ENCODE measurements around the gene MPPED1.

Gene MPPED1

DNA sequence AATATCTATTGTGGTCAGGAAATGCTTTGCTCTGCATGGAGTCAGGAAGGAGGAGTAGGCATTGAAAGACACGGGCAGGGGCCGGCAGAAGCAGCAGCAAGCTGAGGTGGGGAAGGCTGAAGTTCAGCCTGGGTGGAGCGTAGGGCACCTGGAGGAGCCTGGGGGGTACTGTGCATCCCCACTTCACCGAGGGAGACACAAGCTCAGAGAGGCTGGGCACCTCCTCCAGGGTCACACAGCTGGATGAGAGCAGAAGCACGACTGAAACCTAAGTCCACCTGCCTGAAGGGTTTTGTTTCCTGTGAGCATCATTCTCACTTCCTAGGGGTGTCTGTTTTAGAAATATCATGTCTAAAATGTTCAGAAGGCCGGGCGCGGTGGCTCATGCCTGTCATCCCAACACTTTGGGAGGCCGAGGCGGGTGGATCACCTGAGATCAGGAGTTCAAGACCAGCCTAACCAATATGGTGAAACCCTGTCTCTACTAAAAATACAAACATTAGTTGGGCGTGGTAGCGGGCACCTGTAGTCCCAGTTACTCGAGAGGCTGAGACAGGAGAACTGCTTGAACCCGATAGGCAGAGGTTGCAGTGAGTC is 138.3 kb downstream of the MPPED1 start:
- Histone ChIP-seq H3K36me3 (ENCODE audit: control insufficient read depth in 1 of 2, insufficient read depth in 2 of 2, low read depth in 1 of 2, low read length in 2 of 2) (no peaks in the 10 kb centered on the region), H3K4me3 (ENCODE audit: insufficient read depth in 1 of 2, low read depth in 1 of 2, low read length in 2 of 2) (no peak overlapping the region), H3K9me3 (ENCODE audit: control insufficient read depth, low read length) (no peaks in the 10 kb centered on the region), H3K9ac (ENCODE audit: low read length) (no peak overlapping the region), H2BK15ac (ENCODE audit: low read depth, poor library complexity, severe bottlenecking) (no peak overlapping the region), H3K4me1 (ENCODE audit: control insufficient read depth, insufficient read depth, low read depth, low read length) (no peaks in the 10 kb centered on the region), H2AFZ (ENCODE audit: low read depth, low read length) (no peak overlapping the region), H4K8ac (ENCODE audit: low read length) (no peak overlapping the region), H3K4me2 (ENCODE audit: low read length, poor library complexity, severe bottlenecking) (no peak overlapping the region), H2AK5ac (ENCODE audit: low read length, severe bottlenecking) (no peak overlapping the region), H3K79me1 (replicated peaks; ENCODE audit: low read length, poor library complexity, severe bottlenecking) (no peaks in the 10 kb centered on the region), H2BK5ac (ENCODE audit: low read depth, low read length, poor library complexity, severe bottlenecking) (no peak overlapping the region), H2BK12ac (ENCODE audit: low read length in 2 of 2) (no peak overlapping the region), H3K14ac (ENCODE audit: low read length in 2 of 2) (no peak overlapping the region), H3K23ac (ENCODE audit: low read length in 2 of 2) (no peak overlapping the region), H3K4ac (ENCODE audit: low read depth in 1 of 2, low read length in 2 of 2) (no peak overlapping the region), H3K27me3 (ENCODE audit: control insufficient read depth in 1 of 2, insufficient read depth in 1 of 2, low read length in 2 of 2) (no peaks in the 10 kb centered on the region), H2BK120ac (ENCODE audit: low read depth, low read length) (no peak overlapping the region), H3K18ac (ENCODE audit: low read depth in 1 of 2, low read length in 2 of 2) (no peak overlapping the region), H3K27ac (ENCODE audit: low read length, poor library complexity, severe bottlenecking) (no peak overlapping the region), H4K91ac (ENCODE audit: low read length) (no peak overlapping the region)
- 73% methylated on average over 14 of the region's 14 CpGs for WGBS
- DNase-seq: no peak

DNA sequence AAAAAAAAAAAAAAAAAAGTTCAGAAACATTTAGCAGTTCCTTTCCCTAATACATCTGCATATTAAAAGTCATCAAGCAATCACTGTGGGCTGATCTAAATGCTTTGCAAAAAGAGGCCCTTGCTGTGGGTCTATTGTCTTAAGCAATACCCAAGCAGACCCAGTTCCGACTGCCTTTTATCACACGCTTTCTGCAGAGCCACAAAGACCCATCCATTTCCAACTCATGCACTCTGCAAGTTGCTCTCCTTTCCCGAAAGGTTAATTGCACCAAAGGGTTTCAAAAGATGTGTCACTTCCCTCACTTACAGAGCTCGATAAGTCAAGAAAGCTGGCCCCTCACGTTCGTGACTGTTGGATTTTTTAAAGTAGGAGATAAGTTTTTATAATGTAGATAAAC is 138.9 kb downstream of the MPPED1 start:
- no peak overlapping the region for H3K4me2 ChIP-seq (ENCODE audit: low read length, poor library complexity, severe bottlenecking)
- no peak overlapping the region for H3K27ac ChIP-seq (ENCODE audit: low read length, poor library complexity, severe bottlenecking)
- no peaks in the 10 kb centered on the region for H3K4me1 ChIP-seq (ENCODE audit: control insufficient read depth, insufficient read depth, low read depth, low read length)
- WGBS: 73% methylated on average over 6 of the region's 6 CpGs
- no peak for DNase-seq
- H2BK15ac ChIP-seq (ENCODE audit: low read depth, poor library complexity, severe bottlenecking): no peak overlapping the region
- no peaks in the 10 kb centered on the region for H3K36me3 ChIP-seq (ENCODE audit: control insufficient read depth in 1 of 2, insufficient read depth in 2 of 2, low read depth in 1 of 2, low read length in 2 of 2)
- H3K23ac ChIP-seq (ENCODE audit: low read length in 2 of 2): no peak overlapping the region
- no peak overlapping the region for H2AK5ac ChIP-seq (ENCODE audit: low read length, severe bottlenecking)
- no peak overlapping the region for H2AFZ ChIP-seq (ENCODE audit: low read depth, low read length)
- H3K18ac ChIP-seq (ENCODE audit: low read depth in 1 of 2, low read length in 2 of 2): no peak overlapping the region
- no peak overlapping the region for H3K4me3 ChIP-seq (ENCODE audit: insufficient read depth in 1 of 2, low read depth in 1 of 2, low read length in 2 of 2)
- no peaks in the 10 kb centered on the region for H3K79me1 ChIP-seq (replicated peaks; ENCODE audit: low read length, poor library complexity, severe bottlenecking)
- H4K91ac ChIP-seq (ENCODE audit: low read length): no peak overlapping the region
- H3K9ac ChIP-seq (ENCODE audit: low read length): no peak overlapping the region
- H2BK120ac ChIP-seq (ENCODE audit: low read depth, low read length): no peak overlapping the region
- H3K14ac ChIP-seq (ENCODE audit: low read length in 2 of 2): no peak overlapping the region
- no peak overlapping the region for H2BK12ac ChIP-seq (ENCODE audit: low read length in 2 of 2)
- peaks cover 2% of the 10 kb centered on the region for H3K9me3 ChIP-seq (ENCODE audit: control insufficient read depth, low read length)
- no peak overlapping the region for H2BK5ac ChIP-seq (ENCODE audit: low read depth, low read length, poor library complexity, severe bottlenecking)
- H4K8ac ChIP-seq (ENCODE audit: low read length): no peak overlapping the region
- H3K4ac ChIP-seq (ENCODE audit: low read depth in 1 of 2, low read length in 2 of 2): no peak overlapping the region
- no peaks in the 10 kb centered on the region for H3K27me3 ChIP-seq (ENCODE audit: control insufficient read depth in 1 of 2, insufficient read depth in 1 of 2, low read length in 2 of 2)

DNA sequence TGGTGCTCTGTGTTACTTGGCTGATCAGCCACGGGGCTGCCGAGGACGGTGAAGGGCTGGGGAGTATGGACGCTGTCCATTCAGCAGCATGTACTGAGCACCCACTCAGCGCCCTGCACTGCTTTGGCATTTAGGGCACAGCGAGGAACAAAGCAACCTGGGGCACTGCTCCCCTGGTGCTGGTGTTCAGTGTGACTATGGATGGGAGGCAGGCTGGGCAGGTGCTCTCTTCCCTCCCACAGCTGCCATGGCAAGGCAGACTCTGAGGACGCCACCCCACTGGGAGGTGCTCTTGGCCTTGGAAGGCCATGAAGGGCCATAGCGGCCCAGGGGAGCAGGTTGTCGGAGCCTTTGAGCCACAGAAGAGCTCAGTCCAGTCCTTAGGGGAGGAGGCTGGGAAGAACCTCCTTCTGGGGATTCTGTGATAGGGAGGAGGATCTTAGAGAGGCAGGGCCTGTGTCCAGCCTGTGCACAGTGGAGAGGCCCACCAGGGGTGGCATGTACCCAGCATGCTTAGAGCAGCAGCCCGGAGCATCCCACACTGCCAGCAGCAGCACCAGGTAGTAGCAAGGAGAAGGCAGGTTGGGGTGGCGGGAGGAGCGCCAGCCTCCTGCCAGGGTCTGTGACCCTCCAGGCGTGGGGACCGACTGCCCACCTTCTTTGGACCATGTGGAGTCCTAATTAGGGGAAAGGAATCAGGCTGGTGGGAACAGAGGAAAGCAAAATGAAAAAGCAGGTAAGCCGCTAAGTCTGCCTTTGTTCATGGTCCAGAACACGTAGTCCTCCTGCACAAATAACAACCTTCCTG is 141.8 kb downstream of the MPPED1 start:
- no peak overlapping the region for H4K8ac ChIP-seq (ENCODE audit: low read length)

DNA sequence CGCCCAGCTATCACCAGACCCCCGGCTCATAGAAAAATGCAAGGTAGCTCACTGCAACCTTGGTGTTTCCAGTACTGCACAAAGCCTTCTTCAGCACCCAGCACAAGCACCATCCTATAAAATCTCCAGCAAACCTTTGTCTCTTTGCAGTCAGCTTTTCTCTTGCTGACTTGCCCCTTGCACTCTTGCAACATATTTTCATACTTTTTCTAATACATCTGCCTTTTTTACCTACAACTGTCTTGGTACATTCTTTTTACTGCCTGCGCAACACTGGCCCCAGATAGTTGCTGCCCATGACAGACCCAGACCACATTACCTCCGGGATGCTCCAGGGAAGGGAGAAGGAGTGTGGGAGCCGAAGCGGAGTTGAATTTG is 142.4 kb downstream of the MPPED1 start:
- Histone ChIP-seq H3K9me3 (ENCODE audit: control insufficient read depth, low read length) (peaks cover 10% of the 10 kb centered on the region), H2BK15ac (ENCODE audit: low read depth, poor library complexity, severe bottlenecking) (no peak overlapping the region), H3K14ac (ENCODE audit: low read length in 2 of 2) (no peak overlapping the region), H3K4me3 (ENCODE audit: insufficient read depth in 1 of 2, low read depth in 1 of 2, low read length in 2 of 2) (no peak overlapping the region), H3K23ac (ENCODE audit: low read length in 2 of 2) (no peak overlapping the region), H3K27ac (ENCODE audit: low read length, poor library complexity, severe bottlenecking) (no peak overlapping the region), H3K9ac (ENCODE audit: low read length) (no peak overlapping the region), H3K4ac (ENCODE audit: low read depth in 1 of 2, low read length in 2 of 2) (no peak overlapping the region), H2AFZ (ENCODE audit: low read depth, low read length) (no peak overlapping the region), H2BK12ac (ENCODE audit: low read length in 2 of 2) (no peak overlapping the region), H3K4me1 (ENCODE audit: control insufficient read depth, insufficient read depth, low read depth, low read length) (no peaks in the 10 kb centered on the region), H3K79me1 (replicated peaks; ENCODE audit: low read length, poor library complexity, severe bottlenecking) (no peaks in the 10 kb centered on the region), H3K4me2 (ENCODE audit: low read length, poor library complexity, severe bottlenecking) (no peak overlapping the region), H4K8ac (ENCODE audit: low read length) (no peak overlapping the region), H3K36me3 (ENCODE audit: control insufficient read depth in 1 of 2, insufficient read depth in 2 of 2, low read depth in 1 of 2, low read length in 2 of 2) (no peaks in the 10 kb centered on the region), H4K91ac (ENCODE audit: low read length) (no peak overlapping the region), H3K18ac (ENCODE audit: low read depth in 1 of 2, low read length in 2 of 2) (no peak overlapping the region), H3K27me3 (ENCODE audit: control insufficient read depth in 1 of 2, insufficient read depth in 1 of 2, low read length in 2 of 2) (no peaks in the 10 kb centered on the region), H2BK5ac (ENCODE audit: low read depth, low read length, poor library complexity, severe bottlenecking) (no peak overlapping the region), H2BK120ac (ENCODE audit: low read depth, low read length) (no peak overlapping the region), H2AK5ac (ENCODE audit: low read length, severe bottlenecking) (no peak overlapping the region)
- DNase-seq: no peak
- 73% methylated on average over 2 of the region's 6 CpGs for WGBS

More for the DNA sequence above, 141.8 kb downstream of the MPPED1 start:
- no peak overlapping the region for H2AFZ ChIP-seq (ENCODE audit: low read depth, low read length)
- H2BK15ac ChIP-seq (ENCODE audit: low read depth, poor library complexity, severe bottlenecking): no peak overlapping the region
- H4K91ac ChIP-seq (ENCODE audit: low read length): no peak overlapping the region
- 82% methylated on average over 16 of the region's 16 CpGs for WGBS
- H3K9ac ChIP-seq (ENCODE audit: low read length): no peak overlapping the region
- DNase-seq: no peak
- H3K14ac ChIP-seq (ENCODE audit: low read length in 2 of 2): no peak overlapping the region
- H3K4ac ChIP-seq (ENCODE audit: low read depth in 1 of 2, low read length in 2 of 2): no peak overlapping the region
- H3K27ac ChIP-seq (ENCODE audit: low read length, poor library complexity, severe bottlenecking): no peak overlapping the region
- no peak overlapping the region for H2BK120ac ChIP-seq (ENCODE audit: low read depth, low read length)
- H3K4me3 ChIP-seq (ENCODE audit: insufficient read depth in 1 of 2, low read depth in 1 of 2, low read length in 2 of 2): no peak overlapping the region
- H3K4me2 ChIP-seq (ENCODE audit: low read length, poor library complexity, severe bottlenecking): no peak overlapping the region
- no peak overlapping the region for H2AK5ac ChIP-seq (ENCODE audit: low read length, severe bottlenecking)
- no peaks in the 10 kb centered on the region for H3K27me3 ChIP-seq (ENCODE audit: control insufficient read depth in 1 of 2, insufficient read depth in 1 of 2, low read length in 2 of 2)
- H3K79me1 ChIP-seq (replicated peaks; ENCODE audit: low read length, poor library complexity, severe bottlenecking): no peaks in the 10 kb centered on the region
- no peak overlapping the region for H3K23ac ChIP-seq (ENCODE audit: low read length in 2 of 2)
- no peaks in the 10 kb centered on the region for H3K4me1 ChIP-seq (ENCODE audit: control insufficient read depth, insufficient read depth, low read depth, low read length)
- peaks cover 10% of the 10 kb centered on the region for H3K9me3 ChIP-seq (ENCODE audit: control insufficient read depth, low read length)
- H3K36me3 ChIP-seq (ENCODE audit: control insufficient read depth in 1 of 2, insufficient read depth in 2 of 2, low read depth in 1 of 2, low read length in 2 of 2): no peaks in the 10 kb centered on the region
- no peak overlapping the region for H2BK5ac ChIP-seq (ENCODE audit: low read depth, low read length, poor library complexity, severe bottlenecking)
- no peak overlapping the region for H3K18ac ChIP-seq (ENCODE audit: low read depth in 1 of 2, low read length in 2 of 2)
- no peak overlapping the region for H2BK12ac ChIP-seq (ENCODE audit: low read length in 2 of 2)
